Measurements from ENCODE around the gene FGFRL1.

Gene FGFRL1

DNA sequence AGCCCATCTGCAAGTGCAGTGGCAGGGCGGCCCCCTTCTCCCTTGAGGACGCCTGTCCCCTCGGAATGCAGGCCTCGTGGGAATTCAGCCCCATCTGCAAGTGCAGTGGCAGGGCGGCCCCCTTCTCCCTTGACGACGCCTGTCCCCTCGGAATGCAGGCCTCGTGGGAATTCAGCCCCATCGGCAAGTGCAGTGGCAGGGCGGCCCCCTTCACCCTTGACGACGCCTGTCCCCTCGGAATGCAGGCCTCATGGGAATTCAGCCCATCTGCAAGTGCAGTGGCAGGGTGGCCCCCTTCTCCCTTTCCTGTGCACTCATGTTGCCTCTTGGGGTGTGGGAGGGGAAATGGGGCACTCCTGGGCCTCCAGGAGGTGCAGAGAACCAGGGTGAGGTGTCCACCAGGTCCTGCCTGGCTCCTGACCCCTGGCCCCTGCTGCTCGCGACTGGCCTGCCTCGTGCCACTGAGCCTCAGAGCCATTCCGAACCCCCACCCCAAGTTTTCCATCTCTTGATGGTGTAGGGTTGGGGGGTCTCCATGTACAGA is 11.5 kb upstream of the FGFRL1 start:
- in situ Hi-C loops (cut with HindIII; ENCODE audit: low sequenced_read_pairs), result no loop called here
- no peak overlapping the region for H3K4me3 ChIP-seq (ENCODE audit: low read depth, low read length)
- no peak for DNase-seq (ENCODE audit: low read depth, low spot score)
- TF ChIP-seq CTCF (IDR thresholded peaks at IDR 0.05; ENCODE audit: low read depth, low read length), result no peak

- no peak overlapping the region for H3K4me3 ChIP-seq (ENCODE audit: low read depth, low read length)
- in situ Hi-C loops (cut with HindIII; ENCODE audit: low sequenced_read_pairs), result no loop called here
- no peak for TF ChIP-seq CTCF (IDR thresholded peaks at IDR 0.05; ENCODE audit: low read depth, low read length)
- DNase-seq (ENCODE audit: low read depth, low spot score), result no peak
Measured at GRCh38 chr4:1000686-1001260, 10.7 kb upstream of the FGFRL1 start.

DNA sequence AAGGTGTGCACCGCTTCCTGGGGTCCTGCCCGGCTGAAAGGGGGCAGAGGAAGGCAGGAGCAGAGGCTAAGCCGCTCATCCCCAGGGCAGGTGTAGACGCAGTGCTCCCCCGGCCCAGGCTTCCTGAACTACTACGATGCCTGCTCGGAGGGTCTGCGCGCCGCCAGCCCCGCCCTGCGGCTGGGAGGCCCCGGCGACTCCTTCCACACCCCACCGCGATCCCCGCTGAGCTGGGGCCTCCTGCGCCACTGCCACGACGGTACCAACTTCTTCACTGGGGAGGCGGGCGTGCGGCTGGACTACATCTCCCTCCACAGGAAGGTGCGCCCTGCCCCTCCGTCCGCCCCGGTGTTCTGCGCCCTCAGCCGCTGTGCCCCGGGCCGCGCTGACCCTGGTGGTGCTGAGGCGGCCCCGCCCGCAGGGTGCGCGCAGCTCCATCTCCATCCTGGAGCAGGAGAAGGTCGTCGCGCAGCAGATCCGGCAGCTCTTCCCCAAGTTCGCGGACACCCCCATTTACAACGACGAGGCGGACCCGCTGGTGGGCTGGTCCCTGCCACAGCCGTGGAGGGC is 9.8 kb upstream of the FGFRL1 start:
- no peak for DNase-seq (ENCODE audit: low read depth, low spot score)

GRCh38 chr4:1002131-1002630 is 9.2 kb upstream of the FGFRL1 start:
- DNase-seq (ENCODE audit: low read depth, low spot score), result no peak
- no peak overlapping the region for H3K4me3 ChIP-seq (ENCODE audit: low read depth, low read length)
- no peak for TF ChIP-seq CTCF (IDR thresholded peaks at IDR 0.05; ENCODE audit: low read depth, low read length)
- in situ Hi-C loops (cut with HindIII; ENCODE audit: low sequenced_read_pairs), result no loop called here

More for the DNA sequence above, 9.8 kb upstream of the FGFRL1 start:
- TF ChIP-seq CTCF (IDR thresholded peaks at IDR 0.05; ENCODE audit: low read depth, low read length), result no peak
- no peak overlapping the region for H3K4me3 ChIP-seq (ENCODE audit: low read depth, low read length)
- in situ Hi-C loops (cut with HindIII; ENCODE audit: low sequenced_read_pairs), result no loop called here

GRCh38 chr4:1002631-1003251 is 8.7 kb upstream of the FGFRL1 start:
- TF ChIP-seq CTCF (IDR thresholded peaks at IDR 0.05; ENCODE audit: low read depth, low read length), result no peak
- no peak overlapping the region for H3K4me3 ChIP-seq (ENCODE audit: low read depth, low read length)
- in situ Hi-C loops (cut with HindIII; ENCODE audit: low sequenced_read_pairs), result no loop called here
- no peak for DNase-seq (ENCODE audit: low read depth, low spot score)

GRCh38 chr4:1003271-1004070 is 8.0 kb upstream of the FGFRL1 start:
- DNase-seq (ENCODE audit: low read depth, low spot score), result no peak
- H3K4me3 ChIP-seq (ENCODE audit: low read depth, low read length), result no peak overlapping the region
- TF ChIP-seq CTCF (IDR thresholded peaks at IDR 0.05; ENCODE audit: low read depth, low read length), result no peak
- in situ Hi-C loops (cut with HindIII; ENCODE audit: low sequenced_read_pairs), result no loop called here

All from astrocyte of the spinal cord (primary cell).